ENCODE data around the gene CNIH3. TPM values are rescaled to one million over a fixed set of nuclear protein-coding genes. Genes with fewer than 3 reads are reported as not detected.

The CNIH3 gene
- total RNA-seq, 1 donor from 2014 or later: 1.5 TPM

GRCh38 chr1:224650290-224650689, 34.2 kb downstream of the CNIH3 start:
- TF ChIP-seq, protein P1, sequence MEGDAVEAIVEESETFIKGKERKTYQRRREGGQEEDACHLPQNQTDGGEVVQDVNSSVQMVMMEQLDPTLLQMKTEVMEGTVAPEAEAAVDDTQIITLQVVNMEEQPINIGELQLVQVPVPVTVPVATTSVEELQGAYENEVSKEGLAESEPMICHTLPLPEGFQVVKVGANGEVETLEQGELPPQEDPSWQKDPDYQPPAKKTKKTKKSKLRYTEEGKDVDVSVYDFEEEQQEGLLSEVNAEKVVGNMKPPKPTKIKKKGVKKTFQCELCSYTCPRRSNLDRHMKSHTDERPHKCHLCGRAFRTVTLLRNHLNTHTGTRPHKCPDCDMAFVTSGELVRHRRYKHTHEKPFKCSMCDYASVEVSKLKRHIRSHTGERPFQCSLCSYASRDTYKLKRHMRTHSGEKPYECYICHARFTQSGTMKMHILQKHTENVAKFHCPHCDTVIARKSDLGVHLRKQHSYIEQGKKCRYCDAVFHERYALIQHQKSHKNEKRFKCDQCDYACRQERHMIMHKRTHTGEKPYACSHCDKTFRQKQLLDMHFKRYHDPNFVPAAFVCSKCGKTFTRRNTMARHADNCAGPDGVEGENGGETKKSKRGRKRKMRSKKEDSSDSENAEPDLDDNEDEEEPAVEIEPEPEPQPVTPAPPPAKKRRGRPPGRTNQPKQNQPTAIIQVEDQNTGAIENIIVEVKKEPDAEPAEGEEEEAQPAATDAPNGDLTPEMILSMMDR (IDR thresholded peaks at IDR 0.05): no peak
- no peak for DNase-seq (ENCODE audit: low spot score)
- H3K27me3 Mint-ChIP-seq (ENCODE audit: low read depth): peaks cover 1% of the 10 kb centered on the region
- H3K4me3 Mint-ChIP-seq (ENCODE audit: unreplicated experiment): no peak overlapping the region
- no peaks in the 10 kb centered on the region for H3K36me3 Mint-ChIP-seq (ENCODE audit: low read depth)
- H3K9me3 Mint-ChIP-seq (ENCODE audit: low read depth): no peaks in the 10 kb centered on the region
- H3K4me1 Mint-ChIP-seq (ENCODE audit: low read depth): peaks cover 3% of the 10 kb centered on the region
- no peak overlapping the region for H3K27ac Mint-ChIP-seq (ENCODE audit: unreplicated experiment)

DNA sequence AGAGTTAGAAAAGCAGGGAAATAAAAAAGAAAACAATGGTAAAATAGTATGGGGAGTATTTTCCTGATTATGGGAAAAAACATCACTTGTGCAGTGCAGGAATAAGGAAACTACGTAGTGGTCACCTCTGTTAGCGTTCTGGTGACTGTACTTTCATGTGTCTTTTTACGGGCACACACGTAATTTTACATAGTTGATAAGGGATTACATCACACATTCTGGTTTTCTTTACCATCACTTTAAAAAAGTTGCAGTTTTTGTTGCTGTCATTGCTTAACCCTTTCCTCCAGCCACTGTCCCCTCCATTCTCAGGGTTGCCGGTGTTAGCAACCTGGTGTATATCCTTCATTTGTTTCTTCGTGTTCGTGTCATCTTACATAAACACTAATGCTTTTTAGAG, 35.1 kb downstream of the CNIH3 start:
- DNase-seq (ENCODE audit: low spot score): no peak
- Mint-ChIP-seq H3K27ac (ENCODE audit: unreplicated experiment) (no peak overlapping the region), H3K4me3 (ENCODE audit: unreplicated experiment) (no peak overlapping the region), H3K36me3 (ENCODE audit: low read depth) (no peaks in the 10 kb centered on the region), H3K27me3 (ENCODE audit: low read depth) (peaks cover 3% of the 10 kb centered on the region), H3K4me1 (ENCODE audit: low read depth) (peaks cover 3% of the 10 kb centered on the region), H3K9me3 (ENCODE audit: low read depth) (no peaks in the 10 kb centered on the region)
- TF ChIP-seq, protein P1 (IDR thresholded peaks at IDR 0.05): no peak

- Mint-ChIP-seq H3K4me3 (ENCODE audit: unreplicated experiment) (no peak overlapping the region), H3K9me3 (ENCODE audit: low read depth) (no peaks in the 10 kb centered on the region), H3K4me1 (ENCODE audit: low read depth) (peaks cover 3% of the 10 kb centered on the region), H3K27ac (ENCODE audit: unreplicated experiment) (no peak overlapping the region), H3K27me3 (ENCODE audit: low read depth) (peaks cover 17% of the 10 kb centered on the region), H3K36me3 (ENCODE audit: low read depth) (no peaks in the 10 kb centered on the region)
- TF ChIP-seq, protein P1 (IDR thresholded peaks at IDR 0.05): no peak
- no peak for DNase-seq (ENCODE audit: low spot score)
Observed at GRCh38 chr1:224656392-224656791, 40.3 kb downstream of the CNIH3 start.

GRCh38 chr1:224660074-224660473, 44.0 kb downstream of the CNIH3 start:
- TF ChIP-seq, protein P1 (IDR thresholded peaks at IDR 0.05): no peak
- Mint-ChIP-seq H3K4me3 (ENCODE audit: unreplicated experiment) (no peak overlapping the region), H3K27ac (ENCODE audit: unreplicated experiment) (no peak overlapping the region), H3K36me3 (ENCODE audit: low read depth) (no peaks in the 10 kb centered on the region), H3K9me3 (ENCODE audit: low read depth) (no peaks in the 10 kb centered on the region), H3K27me3 (ENCODE audit: low read depth) (peaks cover 24% of the 10 kb centered on the region), H3K4me1 (ENCODE audit: low read depth) (no peaks in the 10 kb centered on the region)
- DNase-seq (ENCODE audit: low spot score): no peak

DNA sequence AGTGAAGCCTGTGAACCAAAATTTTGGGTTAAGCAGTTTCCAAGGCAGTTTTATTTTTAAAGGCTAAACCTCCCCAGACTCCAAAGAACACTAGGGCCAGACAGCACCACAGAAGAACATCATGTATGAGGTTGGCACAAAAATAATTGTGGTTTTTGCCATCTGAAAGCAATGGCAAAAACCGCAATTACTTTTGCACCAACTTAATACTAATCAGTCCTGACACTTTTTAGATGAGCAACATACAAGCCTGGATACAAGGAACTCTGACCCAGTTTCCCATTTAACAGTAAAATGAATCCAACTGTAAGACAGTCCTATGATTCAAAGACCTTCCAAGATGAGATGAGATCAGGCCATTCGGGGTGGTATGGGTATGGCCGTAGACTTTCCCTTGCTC, 46.8 kb downstream of the CNIH3 start:
- Mint-ChIP-seq H3K4me3 (ENCODE audit: unreplicated experiment) (no peak overlapping the region), H3K27ac (ENCODE audit: unreplicated experiment) (no peak overlapping the region), H3K4me1 (ENCODE audit: low read depth) (no peaks in the 10 kb centered on the region), H3K27me3 (ENCODE audit: low read depth) (peaks cover 27% of the 10 kb centered on the region), H3K9me3 (ENCODE audit: low read depth) (no peaks in the 10 kb centered on the region), H3K36me3 (ENCODE audit: low read depth) (no peaks in the 10 kb centered on the region)
- DNase-seq (ENCODE audit: low spot score): no peak
- TF ChIP-seq, protein P1 (IDR thresholded peaks at IDR 0.05): no peak
